Right atrium auricular region (tissue), 2 donors: ENCODE results near the gene OSCP1. TPM values are rescaled to one million over a fixed set of nuclear protein-coding genes. Genes with fewer than 3 reads are reported as not detected.

ENCODE experiments used
- DNase-seq: peaks from one replicate; pipeline ENCODE4 v3.0.0-alpha.2; 2019; ENCODE audit warnings: low spot score
- H3K27ac ChIP-seq, 2 donors: fragments of 200-600 bp; sonication (generic); 1 replicate in 1 of 2; 2 replicates in 1 of 2; pipeline ENCODE4 v1.5.1; 2016 to 2019
- H3K27me3 ChIP-seq, 2 donors: fragments of 200-600 bp; sonication (generic); one replicate each; pipeline versions ENCODE4 v1.5.1 to v1.6.0; 2017 to 2019
- H3K36me3 ChIP-seq: fragments of 200-600 bp; sonication (generic); one replicate; pipeline ENCODE4 v1.5.1; 2016
- H3K4me1 ChIP-seq, 2 donors: fragments of 200-600 bp; sonication (generic); one replicate each; pipeline versions ENCODE4 v1.5.1 to v1.6.0; 2017 to 2019
- H3K4me3 ChIP-seq, 2 donors: fragments of 200-600 bp; sonication (generic); 1 replicate in 1 of 2; 2 replicates in 1 of 2; pipeline ENCODE4 v1.5.1; 2017 to 2019; ENCODE audit warnings: mild to moderate bottlenecking in 1 of 2, moderate library complexity in 1 of 2
- H3K9me3 ChIP-seq, 2 donors: fragments of 200-600 bp; sonication (generic); one replicate each; pipeline ENCODE4 v1.5.1; 2019
- total RNA-seq, 2 donors: library from RNA; depleted of rRNA; stranded (reverse); fragments of >200 nt; gene quantifications; one replicate each; pipeline ENCODE4 v1.1.0, GENCODE V29; 2016
- TF ChIP-seq, protein P1 (sequence below), 2 donors: fragments of 200-600 bp; sonication (generic); IDR thresholded peaks; one replicate each; pipeline ENCODE4 v1.5.1; 2019; ENCODE audit warnings: antibody characterized with exemption in 2 of 2

Gene OSCP1
- total RNA-seq, 2 donors from 2014 or later: 4.9 to 7.9 TPM

DNA sequence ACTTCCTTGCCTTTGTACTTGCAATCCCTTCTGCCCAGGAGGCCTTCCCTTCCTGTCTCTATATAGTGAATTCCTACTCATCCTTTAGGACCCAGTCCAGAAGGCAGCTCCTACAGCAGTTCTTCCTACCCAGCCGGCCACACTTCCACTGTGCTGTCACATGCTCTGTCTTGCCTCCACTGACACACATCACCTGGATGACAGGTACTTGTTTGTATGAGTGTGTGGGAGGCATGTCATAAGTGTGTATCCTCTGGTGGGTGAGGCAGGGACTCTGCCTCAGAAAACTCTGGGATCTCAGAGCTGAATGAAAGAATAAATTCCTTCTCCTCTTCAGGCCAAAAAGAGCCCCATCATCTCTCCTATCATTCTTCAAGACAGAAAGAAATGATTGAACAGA, 5.1 kb upstream of the OSCP1 start:
- H3K4me3 ChIP-seq: no peak overlapping the region
- no peaks in the 10 kb centered on the region for H3K27me3 ChIP-seq
- peaks cover 52% of the 10 kb centered on the region for H3K36me3 ChIP-seq
- DNase-seq: no peak
- TF ChIP-seq, protein P1, sequence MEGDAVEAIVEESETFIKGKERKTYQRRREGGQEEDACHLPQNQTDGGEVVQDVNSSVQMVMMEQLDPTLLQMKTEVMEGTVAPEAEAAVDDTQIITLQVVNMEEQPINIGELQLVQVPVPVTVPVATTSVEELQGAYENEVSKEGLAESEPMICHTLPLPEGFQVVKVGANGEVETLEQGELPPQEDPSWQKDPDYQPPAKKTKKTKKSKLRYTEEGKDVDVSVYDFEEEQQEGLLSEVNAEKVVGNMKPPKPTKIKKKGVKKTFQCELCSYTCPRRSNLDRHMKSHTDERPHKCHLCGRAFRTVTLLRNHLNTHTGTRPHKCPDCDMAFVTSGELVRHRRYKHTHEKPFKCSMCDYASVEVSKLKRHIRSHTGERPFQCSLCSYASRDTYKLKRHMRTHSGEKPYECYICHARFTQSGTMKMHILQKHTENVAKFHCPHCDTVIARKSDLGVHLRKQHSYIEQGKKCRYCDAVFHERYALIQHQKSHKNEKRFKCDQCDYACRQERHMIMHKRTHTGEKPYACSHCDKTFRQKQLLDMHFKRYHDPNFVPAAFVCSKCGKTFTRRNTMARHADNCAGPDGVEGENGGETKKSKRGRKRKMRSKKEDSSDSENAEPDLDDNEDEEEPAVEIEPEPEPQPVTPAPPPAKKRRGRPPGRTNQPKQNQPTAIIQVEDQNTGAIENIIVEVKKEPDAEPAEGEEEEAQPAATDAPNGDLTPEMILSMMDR (IDR thresholded peaks at IDR 0.05): no peak
- no peaks in the 10 kb centered on the region for H3K9me3 ChIP-seq
- H3K4me1 ChIP-seq: peaks cover 0 to 5% of the 10 kb centered on the region in 2 donors
- H3K27ac ChIP-seq: no peak overlapping the region

- H3K4me1 ChIP-seq: peaks cover 0 to 9% of the 10 kb centered on the region in 2 donors
Observed at GRCh38 chr1:36453600-36454388, 3.5 kb upstream of the OSCP1 start.

DNA sequence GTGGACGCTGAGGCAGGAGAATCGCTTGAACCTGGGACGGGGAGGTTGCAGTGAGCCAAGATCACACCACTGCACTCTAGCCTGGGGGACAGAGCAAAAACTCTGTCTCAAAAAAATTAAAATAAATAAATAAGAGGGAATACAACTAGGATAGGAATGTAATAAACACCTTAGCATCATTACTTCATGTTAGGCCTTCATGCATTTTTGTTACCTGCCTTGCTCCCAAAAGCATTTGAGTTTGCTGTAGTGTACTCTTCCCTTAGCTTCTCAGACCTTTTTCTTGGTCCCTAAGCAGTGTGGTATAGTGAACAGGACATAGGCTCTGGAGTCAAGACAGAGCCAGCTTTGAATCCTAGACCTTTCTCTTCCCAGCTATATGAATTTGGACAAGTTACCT, 2.8 kb upstream of the OSCP1 start:
- TF ChIP-seq, protein P1 (IDR thresholded peaks at IDR 0.05): no peak
- H3K9me3 ChIP-seq: no peaks in the 10 kb centered on the region
- DNase-seq: no peak
- no peak overlapping the region for H3K27ac ChIP-seq
- peaks cover 32% of the 10 kb centered on the region for H3K36me3 ChIP-seq
- H3K4me3 ChIP-seq: no peak overlapping the region
- peaks cover 0 to 9% of the 10 kb centered on the region in 2 donors for H3K4me1 ChIP-seq
- no peaks in the 10 kb centered on the region for H3K27me3 ChIP-seq

More at GRCh38 chr1:36453600-36454388, 3.5 kb upstream of the OSCP1 start:
- no peaks in the 10 kb centered on the region for H3K9me3 ChIP-seq
- TF ChIP-seq, protein P1 (IDR thresholded peaks at IDR 0.05): no peak
- no peaks in the 10 kb centered on the region for H3K27me3 ChIP-seq
- DNase-seq: no peak
- no peak overlapping the region for H3K4me3 ChIP-seq
- H3K36me3 ChIP-seq: peaks cover 39% of the 10 kb centered on the region
- no peak overlapping the region for H3K27ac ChIP-seq

GRCh38 chr1:36450919-36451305, 661 bp upstream of the OSCP1 start:
- H3K36me3 ChIP-seq: peaks cover 13% of the 10 kb centered on the region
- TF ChIP-seq, protein P1 (IDR thresholded peaks at IDR 0.05): no peak

GRCh38 chr1:36448530-36449056, 1.7 kb downstream of the OSCP1 start:
- Histone ChIP-seq H3K36me3 (no peaks in the 10 kb centered on the region), H3K4me3 (no peak overlapping the region), H3K27ac (no peak overlapping the region), H3K27me3 (no peaks in the 10 kb centered on the region), H3K9me3 (no peaks in the 10 kb centered on the region), H3K4me1 (peaks cover 0 to 9% of the 10 kb centered on the region in 2 donors)
- DNase-seq: no peak
- TF ChIP-seq, protein P1 (IDR thresholded peaks at IDR 0.05): no peak

More at GRCh38 chr1:36450919-36451305, 661 bp upstream of the OSCP1 start:
- Histone ChIP-seq H3K27me3 (no peaks in the 10 kb centered on the region), H3K4me3 (peak overlapping the region; percentile 52 to 61), H3K27ac (peak overlapping the region; percentile 87 to 93), H3K9me3 (no peaks in the 10 kb centered on the region), H3K4me1 (peaks cover 0 to 9% of the 10 kb centered on the region in 2 donors)
- DNase-seq: no peak
